HG02885 (cell line): ENCODE results near the gene MYO3B.

Experiments
- ATAC-seq: cut with Tn5 transposase; IDR thresholded peaks from one replicate; pipeline ENCODE4 v1.9.1; 2021; ENCODE audit warnings: mild to moderate bottlenecking; ENCODE audit not compliant: unreplicated experiment, poor library complexity

MYO3B gene

DNA sequence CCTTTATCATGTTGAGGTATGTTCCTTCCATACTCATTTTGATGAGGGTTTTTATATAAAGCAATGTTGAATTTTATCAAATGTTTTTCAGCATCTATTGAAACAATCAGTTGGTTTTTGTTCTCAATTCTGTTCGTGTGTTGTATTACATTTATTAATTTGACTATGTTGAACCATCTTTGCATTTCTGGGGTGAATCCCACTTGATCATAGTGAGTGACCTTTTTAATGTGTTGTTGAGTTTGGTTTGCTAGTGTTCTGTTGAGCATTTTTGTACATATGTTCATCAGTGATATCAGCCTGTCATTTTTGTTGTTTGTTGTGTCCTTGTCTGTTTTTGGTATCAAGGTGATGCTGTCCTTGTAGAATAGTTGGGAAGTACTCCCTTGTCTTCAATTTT is 110.9 kb downstream of the MYO3B start:
- no peak for ATAC-seq

GRCh38 chr2:170291474-170291873 is 113.5 kb downstream of the MYO3B start:
- ATAC-seq, result no peak

DNA sequence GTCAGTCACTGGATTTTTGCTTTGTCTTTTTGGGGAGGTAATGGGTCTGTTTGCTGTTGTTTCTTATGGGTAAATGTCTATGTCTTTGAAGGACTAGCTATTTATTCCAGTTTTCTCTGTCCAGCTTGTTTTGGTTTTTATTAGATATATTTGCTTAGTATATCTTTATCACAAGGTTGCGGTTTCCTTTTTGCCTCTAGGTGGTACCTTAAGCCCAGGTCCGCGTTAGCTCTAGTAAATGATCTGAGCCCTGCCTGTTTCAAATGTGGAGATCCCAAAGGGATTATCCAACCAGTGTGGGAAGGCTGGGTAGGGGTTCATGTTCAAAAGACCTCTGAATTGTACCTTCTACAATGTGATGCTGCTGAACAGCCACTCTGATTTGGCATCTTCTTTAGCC is 114.5 kb downstream of the MYO3B start:
- ATAC-seq, result no peak

DNA sequence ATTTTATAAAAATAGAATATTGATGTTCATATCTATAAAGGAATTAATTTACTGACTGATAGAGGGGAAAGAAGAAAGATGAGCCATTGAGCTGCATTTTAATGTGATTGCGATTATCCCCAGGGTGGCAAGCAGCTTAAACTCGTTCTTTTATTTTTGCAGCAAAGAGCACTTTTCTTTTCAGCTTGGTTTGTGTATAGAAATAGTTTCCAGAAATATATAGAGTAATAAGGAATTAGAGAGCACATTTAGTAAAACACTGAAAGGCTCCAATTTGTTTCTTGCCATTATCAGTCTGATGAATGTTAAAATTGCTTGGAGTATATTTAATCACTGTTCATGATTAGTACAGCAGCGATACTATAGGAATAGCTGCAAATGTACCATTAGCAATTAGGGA is 119.5 kb downstream of the MYO3B start:
- ATAC-seq, result no peak

DNA sequence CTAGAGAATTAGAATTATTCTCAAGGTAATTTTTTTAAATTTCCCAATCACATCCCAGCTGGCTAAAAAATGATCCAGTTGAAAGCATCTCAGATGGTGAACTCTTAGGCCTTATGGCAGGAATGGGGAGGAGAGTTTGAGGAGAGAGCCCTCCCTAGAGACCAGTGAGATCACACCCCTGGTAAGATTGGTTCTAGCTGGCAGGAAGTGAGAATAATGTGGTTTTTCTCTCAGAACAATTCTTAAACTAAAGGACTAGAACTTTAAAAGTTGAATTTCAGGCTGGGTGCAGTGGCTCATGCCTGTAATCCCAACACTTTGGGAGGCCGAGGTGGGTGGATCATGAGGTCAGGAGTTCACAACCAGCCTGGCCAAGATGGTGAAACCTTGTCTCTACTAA is 120.2 kb downstream of the MYO3B start:
- ATAC-seq, result peak; percentile 79

- ATAC-seq, result no peak
Observed at GRCh38 chr2:170298861-170299429, 121.0 kb downstream of the MYO3B start.

DNA sequence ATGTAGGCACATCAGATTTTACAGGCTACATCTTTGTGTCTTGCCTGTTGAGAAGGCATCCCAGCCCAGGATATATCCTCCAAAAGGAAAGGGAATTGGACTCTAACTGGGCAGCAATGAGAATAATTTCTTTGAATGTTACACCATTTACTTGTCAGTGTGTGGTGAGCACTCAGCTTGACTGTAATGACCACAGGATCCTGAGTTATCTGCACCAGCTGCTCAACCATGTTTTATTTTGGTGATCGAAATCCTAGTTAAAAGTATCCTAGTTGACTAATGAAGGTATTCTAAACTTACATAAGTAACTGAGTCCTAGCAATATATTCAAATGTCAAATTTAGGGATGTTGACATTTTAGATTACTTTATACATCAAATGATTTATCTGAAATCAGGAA is 123.0 kb downstream of the MYO3B start:
- ATAC-seq, result no peak

GRCh38 chr2:170301626-170302025 is 123.7 kb downstream of the MYO3B start:
- ATAC-seq, result no peak

DNA sequence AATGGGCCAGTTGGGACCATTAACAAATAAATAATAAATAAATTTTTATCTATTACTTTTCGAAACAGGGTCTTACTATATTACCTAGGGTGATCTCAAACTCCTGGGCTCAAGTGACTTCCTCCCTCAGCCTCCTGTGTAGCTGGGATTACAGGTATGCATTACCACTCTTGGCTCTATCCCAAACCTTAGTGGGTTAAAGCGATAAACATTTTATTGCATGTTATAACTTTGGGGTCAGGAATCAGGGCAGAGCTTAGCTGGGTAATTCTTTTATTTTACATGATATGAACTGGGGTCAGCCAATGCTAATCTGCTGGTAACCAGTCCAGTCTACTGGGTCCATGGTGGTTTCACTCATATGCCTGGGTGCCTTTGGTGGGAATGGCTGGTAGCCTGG is 127.8 kb downstream of the MYO3B start:
- ATAC-seq, result no peak

- ATAC-seq, result no peak
Observed at GRCh38 chr2:170306293-170306873, 128.4 kb downstream of the MYO3B start.

GRCh38 chr2:170307052-170307451 is 129.1 kb downstream of the MYO3B start:
- no peak for ATAC-seq

DNA sequence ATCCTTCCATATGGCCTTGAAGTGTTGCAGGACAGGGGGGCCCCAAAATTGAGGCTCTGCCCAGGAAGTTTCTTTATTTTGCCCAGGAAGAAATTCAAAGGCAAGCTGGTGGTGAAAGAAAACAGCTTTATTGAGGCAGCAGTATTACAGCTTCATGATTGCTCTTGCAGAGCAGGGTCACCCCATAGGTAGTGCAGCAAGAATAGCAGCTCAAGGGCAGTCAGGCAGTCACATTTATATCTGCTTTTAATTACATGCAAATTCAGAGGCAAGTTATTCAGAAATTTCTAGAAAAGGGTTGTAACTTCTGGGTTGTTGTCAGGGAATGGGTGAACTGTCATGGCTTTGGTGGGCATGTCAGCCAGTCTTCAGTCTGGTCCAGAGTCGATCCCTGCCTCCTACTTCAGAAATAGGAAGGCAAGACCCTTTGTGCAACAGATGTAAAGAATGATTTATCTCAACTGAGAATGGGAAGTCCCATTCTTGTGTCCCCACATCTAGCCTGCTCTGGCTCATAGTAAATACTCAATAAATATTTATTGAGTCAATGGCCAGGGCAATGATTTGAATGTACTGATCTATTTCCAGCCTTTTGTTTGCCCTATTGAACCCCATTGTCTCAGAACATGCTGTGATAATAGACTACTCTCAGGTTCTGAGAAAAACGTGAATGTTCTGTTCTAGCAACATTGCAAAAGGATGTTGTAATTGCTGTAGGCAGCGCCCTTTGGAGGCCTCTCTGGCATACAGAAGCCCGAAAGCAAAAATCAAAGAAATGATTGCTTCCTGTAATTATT is 129.8 kb downstream of the MYO3B start:
- ATAC-seq, result no peak

- ATAC-seq, result no peak
Observed at GRCh38 chr2:170310876-170311502, 133.0 kb downstream of the MYO3B start.

GRCh38 chr2:170313347-170313991 is 135.5 kb downstream of the MYO3B start:
- ATAC-seq, result no peak

DNA sequence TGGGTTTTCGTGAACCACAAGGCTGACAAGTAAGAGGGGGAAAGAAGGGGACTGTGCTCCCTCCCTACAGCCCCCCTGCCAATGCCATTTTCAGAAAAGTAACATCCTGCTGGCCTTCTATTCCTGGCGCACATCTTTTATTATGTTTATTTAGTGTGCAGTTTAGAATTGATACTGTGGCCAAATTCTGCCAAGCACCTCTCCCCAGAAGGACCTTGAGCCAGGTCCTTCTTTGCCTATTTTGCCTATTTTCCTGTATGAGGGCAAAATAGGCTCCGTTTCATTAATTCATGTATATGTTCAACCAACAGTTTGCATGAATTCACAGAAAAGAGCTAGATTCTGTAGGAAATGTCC is 136.0 kb downstream of the MYO3B start:
- ATAC-seq, result no peak

DNA sequence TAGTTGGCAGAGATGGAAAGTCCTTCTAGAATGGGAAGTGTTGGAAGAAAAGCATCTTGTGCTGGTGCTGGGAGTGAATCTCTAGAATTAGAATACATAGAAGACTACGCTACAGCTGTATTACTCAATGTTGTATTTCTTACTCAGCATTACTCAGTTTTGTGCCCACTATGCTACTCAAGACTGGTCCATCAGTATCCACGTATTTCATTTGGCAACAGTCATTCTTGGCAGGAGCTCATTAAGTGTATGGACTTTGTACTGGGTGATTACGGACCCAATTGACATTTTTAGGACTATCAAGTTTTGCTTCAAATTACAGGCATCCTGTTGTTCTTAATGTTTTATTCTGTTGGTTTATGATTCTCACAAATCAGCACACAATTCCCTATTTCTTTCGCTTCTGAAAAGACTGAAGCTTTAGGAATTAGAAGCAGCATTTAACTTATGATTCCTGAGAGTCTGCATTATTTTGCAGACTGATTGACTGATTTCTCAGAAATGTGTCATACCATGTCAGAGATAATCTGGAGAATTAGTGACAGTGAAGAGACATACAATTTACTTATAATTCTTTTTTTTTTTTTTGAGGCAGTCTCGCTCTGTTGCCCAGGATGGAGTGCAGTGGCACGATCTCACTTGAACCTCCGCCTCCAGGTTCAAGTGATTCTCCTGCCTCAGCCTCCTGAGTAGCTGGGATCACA is 136.9 kb downstream of the MYO3B start:
- no peak for ATAC-seq

- ATAC-seq, result no peak
Observed at GRCh38 chr2:170320948-170321347, 143.0 kb downstream of the MYO3B start.

DNA sequence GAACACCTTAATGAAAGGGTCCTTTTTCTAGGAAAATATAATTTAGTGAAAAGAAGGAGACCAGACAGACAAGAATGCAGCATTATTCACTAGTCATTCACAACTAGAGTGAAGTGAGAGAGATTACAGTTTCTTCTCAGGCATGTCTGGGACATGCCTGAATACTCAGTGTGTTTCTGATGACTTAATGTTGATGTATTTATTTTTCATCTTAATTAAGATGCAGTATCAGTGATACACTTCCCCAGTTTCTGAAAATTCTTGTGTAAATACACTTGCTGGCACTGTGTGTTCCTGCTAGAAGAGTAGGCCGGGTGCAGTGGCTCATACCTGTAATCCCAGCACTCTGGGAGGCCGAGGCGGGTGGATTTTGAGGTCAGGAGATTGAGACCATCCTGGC is 143.6 kb downstream of the MYO3B start:
- ATAC-seq, result no peak

GRCh38 chr2:170322140-170322766 is 144.3 kb downstream of the MYO3B start:
- ATAC-seq, result no peak

GRCh38 chr2:170323743-170324142 is 145.8 kb downstream of the MYO3B start:
- ATAC-seq, result no peak
